Ishikawa (cell line): ENCODE data around the gene SREBF1.
A peak's percentile ranks its signal among the peaks of the same experiment; 100 is the strongest.

Experiments used
- CREB1 ChIP-seq: IDR thresholded peaks from 2 replicates; pipeline ENCODE4 v1.6.1; 2012; ENCODE audit warnings: low read depth
- EP300 ChIP-seq: IDR thresholded peaks from 2 replicates; pipeline ENCODE4 v1.6.1; 2012; ENCODE audit warnings: borderline replicate concordance
- MAX ChIP-seq: IDR thresholded peaks from 2 replicates; pipeline ENCODE4 v1.6.1; 2012
- NFIC ChIP-seq: IDR thresholded peaks from 2 replicates; pipeline ENCODE4 v1.6.1; 2012
- RAD21 ChIP-seq: IDR thresholded peaks from 2 replicates; pipeline ENCODE4 v1.6.1; 2012; ENCODE audit warnings: low read depth
- REST ChIP-seq: IDR thresholded peaks from 2 replicates; pipeline ENCODE4 v1.6.1; 2012; ENCODE audit warnings: low read depth, mild to moderate bottlenecking
- USF1 ChIP-seq: IDR thresholded peaks from 2 replicates; pipeline ENCODE4 v1.6.1; 2012
- ZBTB7A ChIP-seq: IDR thresholded peaks from 2 replicates; pipeline ENCODE4 v1.6.1; 2012; ENCODE audit warnings: low read depth

GRCh38 chr17:17783116-17783824 lies 53.5 kb downstream of the SREBF1 start:
- no peak for TF ChIP-seq REST
- TF ChIP-seq NFIC = no peak
- peak; percentile 70 for TF ChIP-seq ZBTB7A
- TF ChIP-seq EP300 = no peak; the same call in 1 of the 2 replicates
- no peak for TF ChIP-seq CREB1
- no peak for TF ChIP-seq USF1
- no peak for TF ChIP-seq RAD21
- TF ChIP-seq MAX = 0 out of 2 replicates have a peak, but pooled peaks have one; percentile 25
